BLaER1 (cell line): ENCODE measurements around the gene SLITRK3.

Source experiments
- H3K27ac ChIP-seq: shearing (Covaris generic); formaldehyde crosslinking; 2 replicates; pipeline ENCODE4 v1.8.1; 2022
- H3K27me3 ChIP-seq: shearing (Covaris generic); formaldehyde crosslinking; 2 replicates; pipeline ENCODE4 v1.8.1; 2022
- H3K36me3 ChIP-seq: shearing (Covaris generic); formaldehyde crosslinking; 2 replicates; pipeline ENCODE4 v1.8.1; 2022
- H3K4me1 ChIP-seq: shearing (Covaris generic); formaldehyde crosslinking; 2 replicates; pipeline ENCODE4 v1.8.1; 2022
- H3K4me2 ChIP-seq: shearing (Covaris generic); formaldehyde crosslinking; 2 replicates; pipeline ENCODE4 v1.8.1; 2022
- H3K4me3 ChIP-seq: shearing (Covaris generic); formaldehyde crosslinking; 2 replicates; pipeline ENCODE4 v1.8.1; 2022
- H3K9ac ChIP-seq: shearing (Covaris generic); formaldehyde crosslinking; 2 replicates; pipeline ENCODE4 v1.8.1; 2022
- H3K9me3 ChIP-seq: shearing (Covaris generic); formaldehyde crosslinking; 2 replicates; pipeline ENCODE4 v1.8.1; 2022
- H4K20me1 ChIP-seq: shearing (Covaris generic); formaldehyde crosslinking; 2 replicates; pipeline ENCODE4 v1.8.1; 2022
- Cebpa-rat ChIP-seq: shearing (Covaris generic); IDR thresholded peaks from 2 replicates; pipeline ENCODE4 v1.8.1; 2022

SLITRK3 gene

DNA sequence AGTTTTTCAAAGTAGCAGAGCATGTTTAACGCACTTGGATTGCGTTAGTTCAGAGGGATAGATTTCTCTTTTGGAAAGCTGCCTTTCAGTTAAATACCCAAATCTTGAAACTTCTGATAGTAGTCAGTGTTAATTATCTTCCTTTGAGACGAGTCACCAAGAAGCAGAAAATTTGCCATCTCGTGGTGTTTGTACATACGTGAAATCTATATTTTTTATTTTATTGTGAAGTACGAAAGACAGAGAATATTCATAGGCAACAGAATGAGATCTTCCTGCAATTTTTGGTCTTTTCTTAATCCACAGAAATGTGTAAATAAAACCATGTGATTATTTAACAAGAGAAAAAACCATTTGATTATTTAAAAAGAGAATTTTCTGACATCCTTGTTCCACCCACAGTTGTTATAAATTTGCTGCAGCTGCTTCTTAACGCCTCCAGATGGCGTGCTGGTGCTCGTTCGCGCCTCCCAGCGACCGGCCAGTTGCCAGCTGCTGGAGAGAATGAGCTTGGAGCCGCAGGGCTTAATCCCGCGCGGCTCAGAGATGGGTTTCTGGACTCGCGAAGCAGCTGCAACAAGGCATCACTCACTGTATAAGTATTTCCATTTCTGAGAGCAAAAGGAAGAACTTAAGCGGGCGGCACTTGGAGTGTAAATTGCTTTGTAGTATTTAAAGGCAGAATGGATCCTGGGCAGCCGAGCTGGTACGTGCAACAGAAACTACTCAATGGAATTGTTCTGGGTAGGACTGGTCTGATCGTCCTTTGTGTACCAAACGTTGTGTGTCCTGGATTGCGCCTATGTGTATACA lies 10.5 kb upstream of the SLITRK3 start:
- H3K27ac ChIP-seq = no peak overlapping the region
- no peaks in the 10 kb centered on the region for H3K27me3 ChIP-seq
- H3K4me1 ChIP-seq = no peaks in the 10 kb centered on the region
- no peaks in the 10 kb centered on the region for H3K9me3 ChIP-seq
- no peak for TF ChIP-seq Cebpa-rat
- no peaks in the 10 kb centered on the region for H3K36me3 ChIP-seq
- H3K4me2 ChIP-seq = no peak overlapping the region
- no peak overlapping the region for H3K9ac ChIP-seq
- H3K4me3 ChIP-seq = no peak overlapping the region
- H4K20me1 ChIP-seq = no peaks in the 10 kb centered on the region

DNA sequence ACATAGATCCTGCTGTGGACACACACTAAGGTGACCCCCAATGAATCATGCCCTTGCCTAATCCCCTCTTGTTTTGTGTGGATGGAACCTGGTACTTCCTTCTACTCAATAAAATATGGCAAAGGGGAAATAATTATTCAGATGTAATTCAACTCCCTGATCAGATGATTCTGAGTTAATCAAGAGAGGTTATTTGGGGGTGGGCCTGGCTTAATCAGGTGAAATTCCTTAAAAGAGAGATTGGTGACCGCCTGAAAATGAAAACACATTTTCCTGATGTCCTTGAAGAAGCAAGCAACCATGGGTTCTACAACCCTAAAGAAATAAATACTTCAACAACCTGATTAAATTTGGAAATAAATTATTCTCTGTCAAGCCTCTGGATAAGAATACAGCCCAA lies 8.3 kb upstream of the SLITRK3 start:
- no peak overlapping the region for H3K4me2 ChIP-seq
- no peak overlapping the region for H3K27ac ChIP-seq
- no peaks in the 10 kb centered on the region for H4K20me1 ChIP-seq
- no peak overlapping the region for H3K4me3 ChIP-seq
- H3K9me3 ChIP-seq = no peaks in the 10 kb centered on the region
- no peak for TF ChIP-seq Cebpa-rat
- no peaks in the 10 kb centered on the region for H3K4me1 ChIP-seq
- no peaks in the 10 kb centered on the region for H3K36me3 ChIP-seq
- H3K9ac ChIP-seq = no peak overlapping the region
- H3K27me3 ChIP-seq = no peaks in the 10 kb centered on the region

DNA sequence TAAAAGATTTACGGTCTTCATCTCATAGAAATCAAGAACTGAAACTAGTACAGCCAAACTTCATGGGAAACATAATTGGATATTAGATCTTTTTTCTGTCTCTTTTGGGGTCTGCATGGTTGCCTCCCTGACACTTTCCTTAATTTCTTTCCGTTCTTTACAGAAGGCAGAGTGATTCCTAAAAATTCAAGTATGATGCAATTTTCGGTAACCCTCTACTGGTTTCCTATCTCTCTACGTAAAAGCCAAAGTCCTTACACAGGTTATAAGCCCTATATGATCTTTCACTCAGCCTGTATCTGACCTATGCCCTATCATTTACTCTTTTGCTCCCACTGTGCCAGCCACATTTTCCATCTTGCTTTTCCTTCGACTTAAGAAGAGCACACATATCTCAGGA lies 6.8 kb upstream of the SLITRK3 start:
- Histone ChIP-seq H3K9ac (no peak overlapping the region), H3K4me3 (no peak overlapping the region), H3K9me3 (no peaks in the 10 kb centered on the region), H3K27ac (no peak overlapping the region), H4K20me1 (no peaks in the 10 kb centered on the region), H3K4me1 (no peaks in the 10 kb centered on the region), H3K36me3 (no peaks in the 10 kb centered on the region), H3K27me3 (no peaks in the 10 kb centered on the region), H3K4me2 (no peak overlapping the region)
- no peak for TF ChIP-seq Cebpa-rat

GRCh38 chr3:165201964-165202363 lies 5.8 kb upstream of the SLITRK3 start:
- no peak for TF ChIP-seq Cebpa-rat
- no peaks in the 10 kb centered on the region for H3K9me3 ChIP-seq

GRCh38 chr3:165197481-165197800 lies 1.3 kb upstream of the SLITRK3 start:
- Histone ChIP-seq H3K4me2 (no peak overlapping the region), H3K27me3 (no peaks in the 10 kb centered on the region), H3K9ac (no peak overlapping the region), H3K9me3 (peaks cover 22% of the 10 kb centered on the region), H4K20me1 (no peaks in the 10 kb centered on the region), H3K27ac (no peak overlapping the region), H3K36me3 (no peaks in the 10 kb centered on the region), H3K4me3 (no peak overlapping the region), H3K4me1 (no peaks in the 10 kb centered on the region)
- TF ChIP-seq Cebpa-rat = no peak

More at GRCh38 chr3:165201964-165202363, 5.8 kb upstream of the SLITRK3 start:
- Histone ChIP-seq H3K4me3 (no peak overlapping the region), H3K4me2 (no peak overlapping the region), H3K9ac (no peak overlapping the region), H4K20me1 (no peaks in the 10 kb centered on the region), H3K4me1 (no peaks in the 10 kb centered on the region), H3K27me3 (no peaks in the 10 kb centered on the region), H3K27ac (no peak overlapping the region), H3K36me3 (no peaks in the 10 kb centered on the region)

DNA sequence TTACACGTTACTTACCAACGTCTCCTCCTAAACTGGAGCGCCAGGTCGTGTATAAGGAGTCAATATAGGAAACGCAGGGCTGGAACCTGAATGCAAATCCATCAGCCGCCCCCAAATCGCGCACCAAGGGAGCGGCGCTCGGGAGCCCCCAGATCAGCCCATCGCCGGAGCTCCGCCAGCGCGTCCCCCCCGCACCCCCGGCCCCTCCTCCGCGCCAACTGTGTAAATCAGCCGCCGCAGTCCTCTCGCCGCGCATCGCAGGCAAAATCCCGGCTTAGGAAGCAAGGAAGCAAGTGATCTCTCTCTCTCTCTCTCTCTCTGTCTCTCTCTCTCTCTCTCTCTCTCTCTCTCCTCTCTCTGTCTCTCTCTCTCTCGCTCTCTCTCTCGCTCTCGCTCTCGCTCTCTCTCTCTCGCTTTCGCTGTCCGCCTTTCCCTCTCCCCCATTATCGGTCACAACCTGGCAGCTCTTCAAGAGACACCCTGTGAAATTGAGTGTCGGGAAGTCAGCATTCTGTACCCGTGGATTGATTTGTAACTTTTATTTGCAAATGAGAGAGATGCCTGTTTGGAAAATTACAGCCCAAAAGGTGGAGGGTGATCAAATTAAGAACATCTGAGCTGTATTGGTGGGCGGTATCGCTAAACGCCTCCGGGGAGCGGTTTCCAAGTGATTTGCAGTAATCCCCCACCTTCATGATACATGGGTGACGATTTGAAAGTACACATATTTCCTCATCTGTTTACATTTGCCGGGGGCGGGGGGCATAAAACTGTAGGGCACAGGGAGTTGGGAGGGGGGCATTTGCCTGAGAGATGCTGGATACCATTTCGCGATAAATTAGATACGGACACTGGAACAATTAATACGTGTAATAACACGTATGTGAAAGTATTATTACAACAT lies 645 bp upstream of the SLITRK3 start:
- Histone ChIP-seq H3K4me3 (no peak overlapping the region), H3K4me1 (no peaks in the 10 kb centered on the region), H3K9ac (no peak overlapping the region), H3K27ac (no peak overlapping the region), H3K9me3 (peaks cover 22% of the 10 kb centered on the region), H4K20me1 (no peaks in the 10 kb centered on the region), H3K4me2 (no peak overlapping the region), H3K36me3 (no peaks in the 10 kb centered on the region), H3K27me3 (no peaks in the 10 kb centered on the region)
- no peak for TF ChIP-seq Cebpa-rat

GRCh38 chr3:165195241-165195639 lies 944 bp downstream of the SLITRK3 start:
- no peak for TF ChIP-seq Cebpa-rat
- no peaks in the 10 kb centered on the region for H4K20me1 ChIP-seq
- no peak overlapping the region for H3K9ac ChIP-seq
- H3K4me3 ChIP-seq = no peak overlapping the region
- no peaks in the 10 kb centered on the region for H3K36me3 ChIP-seq
- H3K9me3 ChIP-seq = peaks cover 22% of the 10 kb centered on the region
- H3K4me2 ChIP-seq = no peak overlapping the region
- H3K27me3 ChIP-seq = no peaks in the 10 kb centered on the region
- H3K27ac ChIP-seq = no peak overlapping the region
- no peaks in the 10 kb centered on the region for H3K4me1 ChIP-seq

GRCh38 chr3:165194511-165195240 lies 1.5 kb downstream of the SLITRK3 start:
- H3K27ac ChIP-seq = no peak overlapping the region
- H3K36me3 ChIP-seq = no peaks in the 10 kb centered on the region
- H3K4me1 ChIP-seq = no peaks in the 10 kb centered on the region
- peaks cover 22% of the 10 kb centered on the region for H3K9me3 ChIP-seq
- no peak overlapping the region for H3K4me3 ChIP-seq
- H4K20me1 ChIP-seq = no peaks in the 10 kb centered on the region
- H3K9ac ChIP-seq = no peak overlapping the region
- H3K27me3 ChIP-seq = no peaks in the 10 kb centered on the region
- no peak overlapping the region for H3K4me2 ChIP-seq
- TF ChIP-seq Cebpa-rat = no peak

- Histone ChIP-seq H4K20me1 (no peaks in the 10 kb centered on the region), H3K27ac (no peak overlapping the region), H3K9ac (no peak overlapping the region), H3K4me2 (no peak overlapping the region), H3K9me3 (peaks cover 22% of the 10 kb centered on the region), H3K4me1 (no peaks in the 10 kb centered on the region), H3K27me3 (no peaks in the 10 kb centered on the region), H3K4me3 (no peak overlapping the region), H3K36me3 (no peaks in the 10 kb centered on the region)
- TF ChIP-seq Cebpa-rat = no peak
Observed at GRCh38 chr3:165193366-165194254, 2.6 kb downstream of the SLITRK3 start.
